Small intestine (tissue), 7 donors: ENCODE measurements around the gene MAGEB5. TPM values are rescaled to one million over a fixed set of nuclear protein-coding genes. Genes with fewer than 3 reads are reported as not detected.

Experiments
- DNase-seq, 2 donors: peaks; one replicate each; pipeline versions ENCODE4 v3.0.0 to v3.0.0-alpha.2; 2013
- FAIRE-seq: peaks from 2 replicates; lab custom pipeline; 2012; peaks lifted over from hg19 to GRCh38; lab: Jason Lieb, UNC
- H3K27ac ChIP-seq, 3 donors: one replicate each; pipeline ENCODE4 v1.5.1; 2013; ENCODE audit warnings: low read length in 2 of 3, mild to moderate bottlenecking in 2 of 3, control low read depth in 1 of 3, inconsistent platforms in 1 of 3, low read depth in 1 of 3, moderate library complexity in 1 of 3
- H3K27me3 ChIP-seq, 3 donors: one replicate each; pipeline ENCODE4 v1.6.1; 2013; ENCODE audit warnings: low read length in 3 of 3, inconsistent platforms in 1 of 3; ENCODE audit not compliant: control insufficient read depth in 3 of 3, insufficient read depth in 3 of 3
- H3K36me3 ChIP-seq, 3 donors: one replicate each; pipeline ENCODE4 v1.6.1; 2013; ENCODE audit warnings: low read length in 3 of 3, inconsistent platforms in 1 of 3, low read depth in 1 of 3, mild to moderate bottlenecking in 1 of 3, moderate library complexity in 1 of 3; ENCODE audit not compliant: control insufficient read depth in 3 of 3, insufficient read depth in 2 of 3
- H3K4me1 ChIP-seq, 3 donors: one replicate each; pipeline ENCODE4 v1.6.1; 2013; ENCODE audit warnings: low read length in 2 of 3, inconsistent platforms in 1 of 3, low read depth in 1 of 3, mild to moderate bottlenecking in 1 of 3, moderate library complexity in 1 of 3; ENCODE audit not compliant: control insufficient read depth in 3 of 3, insufficient read depth in 2 of 3
- H3K4me3 ChIP-seq, 3 donors: one replicate each; pipeline ENCODE4 v1.5.1; 2013; ENCODE audit warnings: low read length in 3 of 3, control low read depth in 1 of 3, inconsistent platforms in 1 of 3, low read depth in 1 of 3, mild to moderate bottlenecking in 1 of 3, moderate library complexity in 1 of 3
- H3K9me3 ChIP-seq, 2 donors: one replicate each; pipeline ENCODE4 v1.6.1; 2013; ENCODE audit warnings: low read depth in 1 of 2, low read length in 1 of 2; ENCODE audit not compliant: control insufficient read depth in 2 of 2, insufficient read depth in 1 of 2
- WGBS, 3 donors: extraction: QIAGEN DNeasy Blood & Tissue Kit; methylation state at CpG; one replicate each; pipeline ENCODE4 v1.1.7; 2013; 5-methylcytosine and 5-hydroxymethylcytosine counted together
- polyA plus RNA-seq, 4 donors: library from polyadenylated mRNA; stranded (reverse) in 3 of 4; unstranded in 1 of 4; fragments of 200-250 nt in 3 of 4; fragments of 120-200 nt in 1 of 4; gene quantifications; one replicate each; pipeline versions ENCODE4 v1.2.1 to v1.2.3, GENCODE V29; 2013
- donor health status: healthy with polysubstance abuse.
- donor health status: control.
- donor health status: control.
- donor health status: Bipolar disorder and iron deficiency.
- donor health status: healthy.

MAGEB5 gene
- polyA plus RNA-seq, 4 donors: not detected

DNA sequence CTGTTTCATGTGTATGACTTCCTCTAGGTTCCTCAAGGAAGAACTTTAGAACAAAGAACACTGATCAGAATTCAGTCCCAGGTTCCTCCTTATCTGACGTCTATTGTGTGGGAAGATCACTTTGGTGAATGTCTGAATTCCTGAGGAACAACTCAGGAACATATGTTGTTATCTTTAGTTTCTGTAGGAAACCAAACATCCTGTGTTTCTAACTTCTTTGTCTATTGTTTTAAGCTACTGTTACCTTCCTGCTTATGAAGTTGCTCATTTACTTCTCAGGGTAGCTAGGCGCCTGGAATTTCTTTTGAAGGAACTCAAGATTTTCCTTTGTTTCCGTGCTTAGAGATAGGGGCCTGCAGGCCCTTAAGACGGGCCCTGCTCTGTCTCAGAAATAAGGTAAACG, 46.2 kb downstream of the MAGEB5 start:
- H3K4me3 ChIP-seq: no peak overlapping the region
- FAIRE-seq (no peak), DNase-seq (no peak)
- 64 to 73% (median 67%) methylated on average over 5 of the region's 5 CpGs for WGBS, 3 donors
- no peaks in the 10 kb centered on the region for H3K4me1 ChIP-seq
- no peaks in the 10 kb centered on the region for H3K27me3 ChIP-seq
- no peaks in the 10 kb centered on the region for H3K9me3 ChIP-seq
- no peak overlapping the region for H3K27ac ChIP-seq
- H3K36me3 ChIP-seq: no peaks in the 10 kb centered on the region

Other genes starting within 250 kb of the MAGEB5 start
- gene MAGEB18, start 77.8 kb upstream of the MAGEB5 start, polyA plus RNA-seq: not detected
- gene MAGEB6B, start 55.6 kb upstream of the MAGEB5 start, polyA plus RNA-seq: not detected
- not detected for gene MAGEB6, start 23.7 kb upstream of the MAGEB5 start, polyA plus RNA-seq